B cell (primary cell): ENCODE data around the gene MAPK8. TPM values are rescaled to one million over a fixed set of nuclear protein-coding genes. Genes with fewer than 3 reads are reported as not detected.

ENCODE experiments used
- ATAC-seq: fragments of 200-7000 bp; cut with Tn5 transposase; one replicate; pipeline ENCODE4 v1.10.0; 2021; ENCODE audit warnings: low read depth, mild to moderate bottlenecking, moderate number of reproducible peaks, moderate library complexity
- CTCF ChIA-PET: fragments of 350-600 bp; sonication (Branson Sonifier 250); formaldehyde crosslinking; loops from one replicate; lab custom pipeline; 2021; ENCODE audit warnings: antibody characterized with exemption, inconsistent platforms; lab: Charles Lee
- POLR2A ChIA-PET: fragments of 350-600 bp; sonication (Branson Sonifier 250); formaldehyde crosslinking; loops from one replicate; lab custom pipeline; 2021; ENCODE audit warnings: antibody characterized with exemption; lab: Charles Lee
- DNase-seq: peaks from one replicate; pipeline ENCODE4 v3.0.0; 2013
- H2AFZ ChIP-seq: 2 replicates; pipeline ENCODE4 v1.6.1; 2012; ENCODE audit warnings: mild to moderate bottlenecking, low read depth, low read length; ENCODE audit not compliant: insufficient read depth, poor library complexity, severe bottlenecking
- H3K27ac ChIP-seq, 2 donors: 1 replicate in 1 of 2; 2 replicates in 1 of 2; pipeline ENCODE4 v1.5.1; 2012 to 2013; ENCODE audit warnings: low read length in 2 of 2, mild to moderate bottlenecking in 2 of 2, moderate library complexity in 1 of 2
- H3K27me3 ChIP-seq, 4 experiments: fragments of 200-600 bp in 1 of 4; sonication (generic) in 1 of 4; replicated peaks in 1 of 4; 1 replicate in 2 of 4; 2 replicates in 2 of 4; pipeline versions ENCODE4 v1.6.1 to v1.7.0; 2013 to 2016; ENCODE audit warnings: low read length in 3 of 4, mild to moderate bottlenecking in 2 of 4, mixed read lengths in 1 of 4, moderate library complexity in 1 of 4; ENCODE audit not compliant: insufficient read depth in 4 of 4, control insufficient read depth in 3 of 4; ENCODE audit errors: control extremely low read depth in 1 of 4
- H3K36me3 ChIP-seq, 2 experiments: replicated peaks in 1 of 2; 1 replicate in 1 of 2; 2 replicates in 1 of 2; pipeline versions ENCODE4 v1.6.1 to v1.7.1; 2013; ENCODE audit warnings: low read length in 1 of 2; ENCODE audit not compliant: insufficient read depth in 2 of 2, control insufficient read depth in 1 of 2; ENCODE audit errors: control extremely low read depth in 1 of 2, extremely low read depth in 1 of 2
- H3K4me1 ChIP-seq, 2 donors: fragments of 200-600 bp in 1 of 2; sonication (generic) in 1 of 2; 1 replicate in 1 of 2; 2 replicates in 1 of 2; pipeline versions ENCODE4 v1.5.1 to v1.6.1; 2013 to 2017; ENCODE audit warnings: low read length in 2 of 2; ENCODE audit not compliant: control insufficient read depth in 2 of 2, insufficient read depth in 2 of 2
- H3K4me2 ChIP-seq: replicated peaks from 2 replicates; pipeline ENCODE3; 2012; ENCODE audit warnings: mild to moderate bottlenecking, low read depth, low read length; ENCODE audit not compliant: poor library complexity, severe bottlenecking
- H3K4me3 ChIP-seq, 5 experiments: fragments of 200-600 bp in 1 of 5; sonication (generic) in 1 of 5; 1 replicate in 3 of 5; 2 replicates in 2 of 5; pipeline versions ENCODE4 v1.5.1 to v1.7.0; 2011 to 2016; ENCODE audit warnings: low read length in 4 of 5, mild to moderate bottlenecking in 4 of 5, low read depth in 2 of 5, control low read depth in 1 of 5, moderate library complexity in 1 of 5; ENCODE audit not compliant: insufficient read depth in 1 of 5; ENCODE audit errors: control extremely low read depth in 1 of 5, extremely low read depth in 1 of 5
- H3K79me2 ChIP-seq: fragments of 200-600 bp; sonication (generic); one replicate; pipeline ENCODE4 v1.6.0; 2016; ENCODE audit warnings: low read length; ENCODE audit not compliant: control insufficient read depth, insufficient read depth
- H3K9ac ChIP-seq: fragments of 200-600 bp; sonication (generic); 2 replicates; pipeline ENCODE4 v1.6.1; 2017; ENCODE audit warnings: mild to moderate bottlenecking, low read length, moderate library complexity
- H3K9me3 ChIP-seq, 3 donors: one replicate each; pipeline versions ENCODE4 v1.6.1 to v1.7.1; 2013; ENCODE audit warnings: low read length in 2 of 3; ENCODE audit not compliant: control insufficient read depth in 2 of 3, insufficient read depth in 1 of 3; ENCODE audit errors: control extremely low read depth in 1 of 3
- H4K20me1 ChIP-seq: 2 replicates; pipeline ENCODE4 v1.6.0; 2012; ENCODE audit warnings: mild to moderate bottlenecking, low read length; ENCODE audit not compliant: insufficient read depth, control insufficient read depth, poor library complexity, severe bottlenecking
- H3K27ac Mint-ChIP-seq: one replicate; pipeline ENCODE4 v1.8.0; 2021; ENCODE audit warnings: mixed read lengths
- H3K27me3 Mint-ChIP-seq: one replicate; pipeline ENCODE4 v1.8.0; 2021; ENCODE audit warnings: mixed read lengths
- H3K4me1 Mint-ChIP-seq: one replicate; pipeline ENCODE4 v1.8.0; 2021; ENCODE audit warnings: mixed read lengths
- H3K4me3 Mint-ChIP-seq: one replicate; pipeline ENCODE4 v1.8.0; 2021; ENCODE audit warnings: mixed read lengths
- H3K9me3 Mint-ChIP-seq: one replicate; pipeline ENCODE4 v1.8.0; 2022; ENCODE audit warnings: mixed read lengths; ENCODE audit not compliant: insufficient read depth
- EZH2 ChIP-seq: IDR thresholded peaks from 2 replicates; pipeline ENCODE4 v1.6.1; 2012; ENCODE audit warnings: borderline replicate concordance, low read depth, mild to moderate bottlenecking, moderate library complexity, low read length; ENCODE audit not compliant: insufficient read depth, poor library complexity, severe bottlenecking
- WGBS: methylation state at CpG from one replicate; pipeline ENCODE4 v1.1.5; 2013; ENCODE audit warnings: missing lambda C conversion rate; ENCODE audit not compliant: insufficient coverage; 5-methylcytosine and 5-hydroxymethylcytosine counted together
- intact Hi-C: fragments of 100-400 bp; cut with micrococcal nuclease; formaldehyde crosslinking; loops from one replicate; pipeline ENCODE4 v1.10.0; 2022
- polyA plus RNA-seq: library from polyadenylated mRNA; depleted of rRNA; stranded (reverse); fragments of >200 nt; gene quantifications from 2 replicates; pipeline ENCODE4 v1.2.3, GENCODE V29; 2012
- total RNA-seq, 2 donors: library from RNA; stranded (reverse); fragments of 120-200 nt in 1 of 2; gene quantifications; 1 replicate in 1 of 2; 2 replicates in 1 of 2; pipeline versions ENCODE4 v1.2.3 to v1.2.4, GENCODE V29; 2013 to 2022
- TF ChIP-seq, protein P1 (sequence below): fragments of 200-600 bp; IDR thresholded peaks from one replicate; pipeline ENCODE4 v1.8.0; 2022; ENCODE audit warnings: antibody characterized with exemption, mild to moderate bottlenecking

MAPK8 gene
- total and polyA plus RNA-seq, 2 donors (not counting 1 experiment from before 2014, with no cell fraction given), result 13.7 to 40.0 TPM

DNA sequence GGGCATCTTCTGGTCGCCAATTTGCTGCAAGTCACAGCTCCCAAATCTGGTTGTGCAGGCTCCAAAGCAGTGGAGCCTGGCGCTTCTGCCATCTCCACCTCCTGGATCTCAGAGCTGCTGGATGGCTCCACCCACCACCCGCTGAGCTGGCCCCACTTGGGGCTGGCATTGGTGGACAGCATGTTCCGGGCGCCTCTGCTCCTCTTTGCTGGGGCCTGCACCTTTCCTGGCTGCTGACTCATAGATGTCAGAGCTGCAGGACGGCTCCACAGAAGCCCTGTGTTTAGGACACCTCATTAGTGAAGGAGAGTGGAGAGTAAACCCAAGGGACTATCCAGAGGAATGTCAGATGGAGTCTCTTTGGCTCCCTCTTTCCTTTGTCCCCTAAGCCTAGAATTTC lies 27.4 kb downstream of the MAPK8 start:
- no peak overlapping the region for H2AFZ ChIP-seq
- H3K27ac ChIP-seq, result no peak overlapping the region
- DNase-seq (no peak), ATAC-seq (no peak)
- Mint-ChIP-seq H3K9me3 (peaks cover 7% of the 10 kb centered on the region), H3K4me3 (no peak overlapping the region), H3K27ac (no peak overlapping the region), H3K27me3 (no peaks in the 10 kb centered on the region), H3K4me1 (peaks cover 5% of the 10 kb centered on the region)
- WGBS, result 96% methylated on average over 5 of the region's 6 CpGs
- H3K4me2 ChIP-seq, result no peak overlapping the region
- ChIA-PET POLR2A (no interaction called here), CTCF (no interaction called here)
- peaks cover 3 to 10% (median 6%) of the 10 kb centered on the region in 3 donors for H3K9me3 ChIP-seq
- no peak overlapping the region for H3K4me3 ChIP-seq
- peaks cover 6 to 7% of the 10 kb centered on the region in 2 experiments for H3K36me3 ChIP-seq
- peaks cover 28% of the 10 kb centered on the region for H4K20me1 ChIP-seq
- peaks cover 42% of the 10 kb centered on the region for H3K79me2 ChIP-seq
- no peaks in the 10 kb centered on the region for H3K27me3 ChIP-seq
- no peaks in the 10 kb centered on the region for H3K4me1 ChIP-seq
- intact Hi-C loops, result no loop called here
- no peak overlapping the region for H3K9ac ChIP-seq
- no peak for TF ChIP-seq EZH2
- TF ChIP-seq, protein P1, sequence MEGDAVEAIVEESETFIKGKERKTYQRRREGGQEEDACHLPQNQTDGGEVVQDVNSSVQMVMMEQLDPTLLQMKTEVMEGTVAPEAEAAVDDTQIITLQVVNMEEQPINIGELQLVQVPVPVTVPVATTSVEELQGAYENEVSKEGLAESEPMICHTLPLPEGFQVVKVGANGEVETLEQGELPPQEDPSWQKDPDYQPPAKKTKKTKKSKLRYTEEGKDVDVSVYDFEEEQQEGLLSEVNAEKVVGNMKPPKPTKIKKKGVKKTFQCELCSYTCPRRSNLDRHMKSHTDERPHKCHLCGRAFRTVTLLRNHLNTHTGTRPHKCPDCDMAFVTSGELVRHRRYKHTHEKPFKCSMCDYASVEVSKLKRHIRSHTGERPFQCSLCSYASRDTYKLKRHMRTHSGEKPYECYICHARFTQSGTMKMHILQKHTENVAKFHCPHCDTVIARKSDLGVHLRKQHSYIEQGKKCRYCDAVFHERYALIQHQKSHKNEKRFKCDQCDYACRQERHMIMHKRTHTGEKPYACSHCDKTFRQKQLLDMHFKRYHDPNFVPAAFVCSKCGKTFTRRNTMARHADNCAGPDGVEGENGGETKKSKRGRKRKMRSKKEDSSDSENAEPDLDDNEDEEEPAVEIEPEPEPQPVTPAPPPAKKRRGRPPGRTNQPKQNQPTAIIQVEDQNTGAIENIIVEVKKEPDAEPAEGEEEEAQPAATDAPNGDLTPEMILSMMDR, result no peak

DNA sequence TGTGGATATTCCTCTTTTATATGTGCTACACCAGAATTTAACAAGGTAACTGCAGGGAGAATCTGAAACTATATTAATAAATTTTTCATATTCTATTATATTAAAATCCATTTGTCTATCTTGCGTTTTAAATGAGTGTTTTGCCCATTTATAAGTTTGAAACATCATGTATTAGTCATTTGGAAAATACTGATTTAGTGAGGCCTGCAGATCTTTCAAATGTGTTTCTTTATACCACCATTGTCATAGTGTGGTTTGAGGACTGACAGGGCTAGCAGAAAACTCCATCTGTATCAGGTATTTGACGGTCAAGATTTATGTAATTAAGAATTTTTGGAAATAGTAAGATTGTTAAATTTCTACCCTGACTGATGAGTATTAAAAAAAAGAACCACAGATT lies 29.3 kb downstream of the MAPK8 start:
- no peak overlapping the region for H3K4me3 ChIP-seq
- H3K4me2 ChIP-seq, result no peak overlapping the region
- H3K27ac ChIP-seq, result no peak overlapping the region
- peaks cover 3 to 10% (median 6%) of the 10 kb centered on the region in 3 donors for H3K9me3 ChIP-seq
- CTCF ChIA-PET, result no interaction called here
- no peak overlapping the region for H3K9ac ChIP-seq
- H3K27ac Mint-ChIP-seq, result no peak overlapping the region
- H3K36me3 ChIP-seq, result peaks cover 2 to 6% of the 10 kb centered on the region in 2 experiments
- peaks cover 7% of the 10 kb centered on the region for H3K9me3 Mint-ChIP-seq
- no peaks in the 10 kb centered on the region for H3K27me3 Mint-ChIP-seq
- peaks cover 31% of the 10 kb centered on the region for H3K79me2 ChIP-seq
- H4K20me1 ChIP-seq, result peaks cover 22% of the 10 kb centered on the region
- no peak overlapping the region for H2AFZ ChIP-seq
- TF ChIP-seq EZH2, result no peak
- TF ChIP-seq, protein P1, result no peak
- no peak for DNase-seq
- no peak for ATAC-seq
- H3K4me1 Mint-ChIP-seq, result peaks cover 5% of the 10 kb centered on the region
- H3K27me3 ChIP-seq, result no peaks in the 10 kb centered on the region
- no peaks in the 10 kb centered on the region for H3K4me1 ChIP-seq
- intact Hi-C loops, result no loop called here
- H3K4me3 Mint-ChIP-seq, result no peak overlapping the region
- POLR2A ChIA-PET, result no interaction called here
- no CpG with 5 or more reads among the region's 2 CpGs for WGBS
